GM21529 (cell line): ENCODE data around the gene CENPS.

Experiments used
- ATAC-seq: cut with Tn5 transposase; IDR thresholded peaks from one replicate; pipeline ENCODE4 v1.9.1; 2021; ENCODE audit not compliant: unreplicated experiment

CENPS gene

DNA sequence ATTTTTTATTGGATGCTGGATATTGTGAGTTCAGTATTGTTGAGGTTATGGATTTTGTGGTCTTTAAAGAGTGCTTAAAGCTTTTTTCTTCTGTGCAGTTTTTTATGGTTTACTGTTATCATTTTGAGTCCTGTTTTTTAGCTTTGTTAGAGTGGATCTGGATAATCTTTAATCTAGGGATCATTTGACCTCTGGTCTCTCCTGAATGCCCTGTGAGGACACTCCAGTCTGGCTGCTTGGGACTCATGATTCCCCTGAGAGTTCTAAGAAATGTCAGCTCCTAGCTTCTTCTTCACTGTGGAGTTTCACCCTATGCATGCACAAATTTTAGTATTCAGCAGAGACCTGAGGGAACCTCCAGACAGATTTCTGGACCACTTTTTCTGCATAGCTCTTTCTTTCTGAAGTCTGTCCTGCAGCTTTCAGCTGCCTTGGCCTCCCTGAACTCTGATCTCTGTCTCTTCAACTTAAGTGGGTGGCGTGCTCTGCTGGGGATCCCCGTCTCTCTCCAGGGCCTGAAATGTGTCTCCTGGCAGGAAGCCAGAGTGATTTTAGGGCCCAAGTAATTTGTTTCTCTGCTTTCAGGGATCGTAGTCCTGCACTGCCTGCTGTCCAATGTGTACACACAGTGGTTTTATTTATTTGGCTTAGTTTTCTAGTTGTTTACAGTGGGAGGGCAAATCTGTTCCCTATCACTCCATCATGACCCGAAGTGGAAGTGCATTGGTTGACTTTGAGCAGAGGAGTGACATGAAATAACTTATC lies 59.2 kb downstream of the CENPS start:
- no peak for ATAC-seq

DNA sequence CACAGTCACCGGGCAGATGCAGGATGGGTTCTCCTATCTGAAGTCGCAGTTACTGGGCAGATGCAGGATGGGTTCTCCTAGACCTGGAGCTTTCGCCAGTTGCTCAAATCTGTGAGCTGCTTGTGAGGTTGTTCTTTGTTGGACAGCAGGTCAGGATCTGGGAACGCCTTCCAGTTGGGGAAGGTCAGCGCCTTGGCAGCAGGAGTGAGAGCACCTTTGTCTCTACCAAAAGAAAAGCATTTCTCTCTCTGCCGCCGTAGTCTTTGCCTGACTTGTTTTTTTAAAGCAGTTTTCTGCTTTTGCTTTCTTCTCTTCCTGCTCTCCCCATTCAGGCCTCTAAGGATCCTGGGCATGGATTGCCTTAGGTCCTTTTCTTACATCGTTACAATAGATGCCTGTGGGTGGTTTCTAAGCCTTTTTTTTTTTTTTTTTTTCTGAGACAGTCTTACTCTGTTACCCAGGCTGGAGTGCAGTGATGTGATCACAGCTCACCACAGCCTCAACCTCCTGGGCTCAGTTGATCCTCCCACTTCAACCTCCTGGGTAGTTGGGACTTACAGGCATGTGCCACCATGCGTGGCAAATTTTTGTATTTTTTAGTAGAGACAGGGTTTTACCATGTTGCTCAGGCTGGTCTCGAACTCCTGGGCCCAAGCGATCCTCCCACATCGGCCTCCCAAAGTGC lies 60.2 kb downstream of the CENPS start:
- no peak for ATAC-seq
